ENCODE results near the gene GPR146.

GRCh38 chr7:1028775-1029636 lies 15.3 kb upstream of the GPR146 start:
- TF ChIP-seq CTCF (IDR thresholded peaks at IDR 0.05; ENCODE audit: insufficient read depth, low read length, poor library complexity, severe bottlenecking) = no peak
- TF ChIP-seq EZH2phosphoT487 (conservative IDR thresholded peaks at IDR 0.05; ENCODE audit: low read length) = no peak
